ENCODE measurements around the gene TULP1.

TULP1 gene

DNA sequence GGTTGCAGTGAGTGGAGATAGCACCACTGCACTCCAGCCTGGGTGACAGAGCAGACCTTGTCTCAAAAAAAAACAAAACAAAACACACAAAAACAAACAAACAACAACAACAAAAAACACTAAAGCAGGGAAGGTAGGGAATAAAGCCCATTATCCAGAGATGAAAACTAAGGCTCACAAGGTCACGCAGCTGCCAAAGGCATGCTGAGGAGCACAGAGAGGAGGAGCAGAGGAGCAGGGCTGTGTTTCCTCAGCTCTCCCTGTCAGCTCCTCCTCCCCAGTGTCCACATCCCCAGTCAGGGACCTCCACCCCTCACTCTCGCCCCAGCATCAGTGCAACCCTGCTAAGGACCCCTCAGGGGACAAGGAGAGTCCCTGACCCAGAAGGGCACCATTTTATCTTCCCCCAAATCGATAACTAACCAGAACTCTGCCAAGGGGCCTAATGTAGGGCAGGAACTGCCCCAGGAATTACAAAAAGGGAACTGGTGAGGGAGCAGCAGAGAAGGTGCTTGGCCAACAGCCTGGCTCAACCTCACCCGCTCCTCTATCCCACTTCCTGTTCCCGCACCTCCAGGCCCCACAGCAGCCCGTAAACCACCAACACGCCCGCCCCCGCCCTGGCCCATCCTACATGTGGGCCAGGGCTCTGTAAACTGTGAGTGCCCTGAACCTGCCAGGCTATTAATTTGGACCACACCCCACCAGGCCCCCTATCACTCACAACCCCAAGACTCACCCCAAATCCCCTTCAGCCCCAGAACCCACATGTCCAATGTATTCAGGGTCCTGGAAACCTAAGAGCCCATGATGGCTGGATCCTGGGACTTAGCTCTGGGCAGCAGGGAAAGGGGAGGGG lies 24.8 kb downstream of the TULP1 start:
- H3K4me3 ChIP-seq (ENCODE audit: low read depth, low read length): no peak overlapping the region

DNA sequence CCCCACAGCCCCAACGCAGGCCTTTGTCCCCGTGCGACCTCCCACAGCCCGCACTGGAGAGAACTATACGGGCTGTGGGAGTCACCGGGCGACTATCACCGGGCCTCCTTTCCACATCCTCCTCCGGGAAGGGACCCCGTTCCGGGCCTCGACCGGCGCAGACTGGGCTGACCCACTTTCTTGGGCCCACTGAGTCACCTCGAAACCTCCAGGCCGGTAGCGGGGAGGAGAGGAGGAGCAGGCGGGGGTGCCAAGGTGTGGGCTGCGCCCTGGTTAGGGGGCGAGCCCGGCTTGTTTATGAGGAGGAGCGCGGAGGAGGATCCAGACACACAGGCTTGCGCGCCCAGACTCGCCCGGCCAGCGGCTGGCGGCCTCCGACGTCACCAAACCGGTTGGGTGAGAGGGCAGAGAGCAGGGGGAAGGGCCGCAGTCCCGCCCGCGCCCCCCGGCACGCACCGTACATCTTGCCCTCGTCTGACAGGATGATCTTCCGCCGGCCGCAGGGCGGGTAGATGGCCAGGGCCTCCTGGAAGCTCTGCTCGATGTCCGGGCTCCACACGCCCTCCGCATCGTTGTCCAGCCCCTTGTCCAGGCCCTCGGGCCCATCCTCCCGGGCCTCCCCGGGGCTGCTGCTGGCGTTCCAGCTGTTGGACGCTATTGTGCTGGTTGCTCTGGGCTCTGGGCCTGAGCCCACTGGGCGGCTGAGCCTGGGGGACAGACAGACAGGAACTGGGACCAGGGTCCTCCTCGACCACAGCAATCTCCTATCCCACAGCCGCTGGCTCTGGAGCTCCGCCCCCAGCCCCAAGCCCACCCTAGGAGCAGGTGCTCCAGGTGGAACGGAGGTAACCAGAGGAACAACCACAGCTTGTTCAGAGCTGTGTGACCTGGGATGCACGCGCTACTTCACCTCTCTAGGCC lies 26.4 kb downstream of the TULP1 start:
- TF ChIP-seq, protein P1, sequence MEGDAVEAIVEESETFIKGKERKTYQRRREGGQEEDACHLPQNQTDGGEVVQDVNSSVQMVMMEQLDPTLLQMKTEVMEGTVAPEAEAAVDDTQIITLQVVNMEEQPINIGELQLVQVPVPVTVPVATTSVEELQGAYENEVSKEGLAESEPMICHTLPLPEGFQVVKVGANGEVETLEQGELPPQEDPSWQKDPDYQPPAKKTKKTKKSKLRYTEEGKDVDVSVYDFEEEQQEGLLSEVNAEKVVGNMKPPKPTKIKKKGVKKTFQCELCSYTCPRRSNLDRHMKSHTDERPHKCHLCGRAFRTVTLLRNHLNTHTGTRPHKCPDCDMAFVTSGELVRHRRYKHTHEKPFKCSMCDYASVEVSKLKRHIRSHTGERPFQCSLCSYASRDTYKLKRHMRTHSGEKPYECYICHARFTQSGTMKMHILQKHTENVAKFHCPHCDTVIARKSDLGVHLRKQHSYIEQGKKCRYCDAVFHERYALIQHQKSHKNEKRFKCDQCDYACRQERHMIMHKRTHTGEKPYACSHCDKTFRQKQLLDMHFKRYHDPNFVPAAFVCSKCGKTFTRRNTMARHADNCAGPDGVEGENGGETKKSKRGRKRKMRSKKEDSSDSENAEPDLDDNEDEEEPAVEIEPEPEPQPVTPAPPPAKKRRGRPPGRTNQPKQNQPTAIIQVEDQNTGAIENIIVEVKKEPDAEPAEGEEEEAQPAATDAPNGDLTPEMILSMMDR (IDR thresholded peaks at IDR 0.05; ENCODE audit: borderline replicate concordance, insufficient read depth, low read depth, low read length): no peak
- H3K4me3 ChIP-seq (ENCODE audit: low read depth, low read length): no peak overlapping the region

More for the DNA sequence above, 24.8 kb downstream of the TULP1 start:
- TF ChIP-seq, protein P1 (IDR thresholded peaks at IDR 0.05; ENCODE audit: borderline replicate concordance, insufficient read depth, low read depth, low read length): no peak

DNA sequence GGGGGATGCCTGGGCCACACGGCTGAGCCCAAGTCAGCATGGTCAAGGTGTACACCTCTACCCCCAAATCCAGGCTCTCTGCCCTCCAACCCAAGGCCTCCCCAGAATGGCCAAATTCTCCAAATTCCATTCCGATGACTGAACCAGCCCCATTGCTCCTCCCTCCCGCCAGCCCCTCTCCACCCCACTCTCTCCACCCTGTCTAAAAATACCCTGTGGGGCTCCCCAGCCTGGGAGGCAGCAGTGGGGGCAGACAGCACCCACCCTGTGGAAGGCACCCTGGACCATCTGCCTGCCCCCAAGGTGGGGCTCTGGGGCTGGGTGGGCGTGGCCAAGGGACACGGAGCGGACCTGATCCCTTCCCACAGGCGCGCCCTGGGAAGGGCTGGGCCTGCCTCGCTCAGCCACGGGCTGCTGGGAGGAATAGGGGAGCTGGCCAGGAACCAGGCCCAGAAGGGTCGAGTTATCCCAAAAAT lies 27.3 kb downstream of the TULP1 start:
- H3K4me3 ChIP-seq (ENCODE audit: low read depth, low read length): no peak overlapping the region
- TF ChIP-seq, protein P1 (IDR thresholded peaks at IDR 0.05; ENCODE audit: borderline replicate concordance, insufficient read depth, low read depth, low read length): no peak

DNA sequence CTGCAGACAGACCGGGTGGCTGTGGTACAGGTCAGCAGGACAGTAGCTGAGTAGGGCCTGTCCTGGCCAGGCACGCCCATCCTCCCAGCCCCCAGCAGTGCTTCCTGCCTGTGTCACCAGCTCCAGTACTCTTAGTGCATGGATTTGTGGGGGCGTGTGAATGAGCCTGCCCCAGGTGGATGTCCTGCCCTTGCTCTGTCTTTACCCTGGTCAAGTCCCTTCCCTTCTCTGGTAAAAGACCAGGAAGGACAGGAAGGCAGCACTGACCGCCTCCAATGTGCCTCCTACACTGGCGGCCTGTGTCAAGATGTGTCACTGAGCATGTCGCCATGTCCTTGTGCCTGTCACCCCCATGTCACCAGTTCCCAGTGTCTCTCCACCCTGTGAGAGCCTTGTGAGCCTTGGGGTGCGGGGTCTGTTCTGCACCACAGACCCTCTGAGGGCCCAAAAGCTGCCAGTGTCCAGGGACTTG lies 27.7 kb downstream of the TULP1 start:
- no peak overlapping the region for H3K4me3 ChIP-seq (ENCODE audit: low read depth, low read length)
- TF ChIP-seq, protein P1 (IDR thresholded peaks at IDR 0.05; ENCODE audit: borderline replicate concordance, insufficient read depth, low read depth, low read length): no peak

DNA sequence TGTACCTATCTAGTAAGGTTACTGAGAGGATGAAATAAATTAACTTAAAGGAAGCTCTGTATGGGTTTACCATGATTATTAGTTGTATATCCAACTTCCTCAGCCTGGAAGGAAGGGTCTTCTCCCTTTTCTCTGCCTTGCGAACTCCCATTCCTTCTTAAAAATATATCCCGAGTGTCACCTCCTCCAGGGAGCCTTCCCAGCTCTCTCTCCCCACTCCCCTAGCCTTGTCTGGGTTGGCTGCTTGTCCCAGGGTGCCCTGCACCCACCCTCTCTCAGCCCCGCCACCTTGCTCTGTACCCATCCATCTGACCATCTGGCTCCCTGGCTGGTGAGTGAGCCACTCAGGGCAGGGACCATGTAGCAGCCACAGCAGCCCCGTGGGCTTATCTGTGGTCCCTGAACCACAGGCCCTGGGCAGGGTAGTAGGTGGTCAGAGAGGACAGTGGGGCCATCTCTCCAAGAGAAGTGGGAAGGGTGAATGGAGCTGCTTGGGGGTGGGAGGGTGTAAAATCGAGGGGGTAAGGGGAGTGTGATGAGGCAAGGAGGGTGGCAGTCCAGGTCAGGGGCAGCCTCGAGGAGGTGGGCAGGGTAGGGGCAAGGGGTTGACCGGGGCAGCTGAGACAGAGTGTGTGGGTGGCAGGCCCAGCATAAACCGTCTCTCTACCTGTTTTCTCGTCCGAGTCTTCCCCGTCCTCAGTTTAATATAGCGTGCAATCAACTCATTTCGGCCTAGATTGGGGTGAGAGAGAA lies 28.6 kb downstream of the TULP1 start:
- TF ChIP-seq, protein P1 (IDR thresholded peaks at IDR 0.05; ENCODE audit: borderline replicate concordance, insufficient read depth, low read depth, low read length): no peak
- H3K4me3 ChIP-seq (ENCODE audit: low read depth, low read length): no peak overlapping the region

DNA sequence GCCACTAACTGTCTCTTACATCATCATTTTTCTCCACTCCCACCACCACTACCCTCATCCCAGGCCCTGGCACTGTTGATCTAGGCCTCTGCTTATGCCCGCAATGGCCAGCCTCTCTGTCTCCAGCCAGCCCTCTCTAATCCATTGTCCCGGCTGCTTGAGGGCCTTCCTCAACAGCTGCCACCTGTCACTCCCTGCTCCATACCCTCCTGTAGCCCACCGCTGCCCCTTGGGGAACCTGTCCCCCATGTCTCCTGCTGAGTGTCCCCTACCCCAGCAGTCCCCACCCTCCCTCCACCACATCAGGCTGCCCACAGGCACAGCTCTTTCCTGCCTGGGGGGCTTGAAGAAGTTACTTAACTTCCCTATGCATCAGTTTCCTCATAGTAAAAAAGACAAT lies 29.2 kb downstream of the TULP1 start:
- no peak overlapping the region for H3K4me3 ChIP-seq (ENCODE audit: low read depth, low read length)
- TF ChIP-seq, protein P1 (IDR thresholded peaks at IDR 0.05; ENCODE audit: borderline replicate concordance, insufficient read depth, low read depth, low read length): no peak
